Panc1 (cell line): ENCODE data around the gene RABL3.

ENCODE experiments used
- CTCF ChIP-seq: fragments of 450-650 bp; IDR thresholded peaks from 2 replicates; pipeline ENCODE4 v1.5.1; 2017; ENCODE audit warnings: mild to moderate bottlenecking
- POLR2AphosphoS5 ChIP-seq: IDR thresholded peaks from 2 replicates; pipeline ENCODE4 v1.6.1; 2012; ENCODE audit warnings: mild to moderate bottlenecking, low read depth, low read length, moderate library complexity
- REST ChIP-seq, 2 experiments: IDR thresholded peaks; 2 replicates each; pipeline ENCODE4 v1.6.1; 2011 to 2012; ENCODE audit warnings: low read depth in 2 of 2, control low read depth in 1 of 2, low read length in 1 of 2, mild to moderate bottlenecking in 1 of 2, moderate library complexity in 1 of 2; ENCODE audit not compliant: insufficient read depth in 1 of 2
- SIN3A ChIP-seq: IDR thresholded peaks from 2 replicates; pipeline ENCODE4 v1.6.1; 2012; ENCODE audit warnings: low read depth, mild to moderate bottlenecking, low read length, moderate library complexity, borderline replicate concordance; ENCODE audit not compliant: insufficient read depth
- TCF7L2 ChIP-seq: IDR thresholded peaks from 2 replicates; pipeline ENCODE4 v1.6.1; 2011; ENCODE audit warnings: mild to moderate bottlenecking, low read depth, low read length, inconsistent platforms

DNA sequence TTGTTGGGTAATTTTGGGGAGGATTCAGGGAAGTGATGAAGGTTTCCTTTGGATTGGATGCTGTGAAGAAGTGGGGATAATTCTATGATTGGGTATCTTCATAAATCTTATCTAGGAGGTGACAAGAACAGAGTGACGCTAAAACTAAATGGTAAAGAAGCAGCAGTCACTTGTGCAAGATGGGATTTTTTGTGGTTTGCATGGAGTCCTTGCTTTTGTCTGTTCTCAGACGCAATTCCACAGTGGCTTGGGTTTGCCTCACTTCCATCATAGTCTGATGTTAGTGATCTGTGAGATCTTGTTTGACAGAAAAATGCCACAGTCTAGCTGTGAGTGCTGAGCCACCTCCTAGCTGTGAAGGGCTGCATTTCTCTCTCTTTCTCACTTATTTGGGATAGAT is 27.1 kb upstream of the RABL3 start:
- TF ChIP-seq POLR2AphosphoS5, result no peak
- TF ChIP-seq CTCF, result no peak
- TF ChIP-seq REST (IDR thresholded peaks at IDR 0.05; ENCODE audit: insufficient read depth in 1 of 2, low read depth in 2 of 2, low read length in 1 of 2), result no peak
- no peak for TF ChIP-seq SIN3A
- no peak for TF ChIP-seq TCF7L2
